Coronary artery (tissue), 2 donors: ENCODE measurements around the gene ATP6V1G2.

Experiments
- DNase-seq: peaks from one replicate; pipeline ENCODE4 v3.0.0-alpha.2; 2017; ENCODE audit warnings: low spot score
- H3K27ac ChIP-seq, 2 donors: fragments of 200-600 bp; sonication (generic); one replicate each; pipeline ENCODE4 v1.5.1; 2016 to 2019
- H3K4me3 ChIP-seq: fragments of 200-600 bp; sonication (generic); 2 replicates; pipeline ENCODE4 v1.5.1; 2016; ENCODE audit warnings: mild to moderate bottlenecking, moderate library complexity
- TF ChIP-seq, protein P1 (sequence below): fragments of 200-600 bp; sonication (generic); IDR thresholded peaks from one replicate; pipeline ENCODE4 v1.5.1; 2019; ENCODE audit warnings: antibody characterized with exemption

ATP6V1G2 gene

DNA sequence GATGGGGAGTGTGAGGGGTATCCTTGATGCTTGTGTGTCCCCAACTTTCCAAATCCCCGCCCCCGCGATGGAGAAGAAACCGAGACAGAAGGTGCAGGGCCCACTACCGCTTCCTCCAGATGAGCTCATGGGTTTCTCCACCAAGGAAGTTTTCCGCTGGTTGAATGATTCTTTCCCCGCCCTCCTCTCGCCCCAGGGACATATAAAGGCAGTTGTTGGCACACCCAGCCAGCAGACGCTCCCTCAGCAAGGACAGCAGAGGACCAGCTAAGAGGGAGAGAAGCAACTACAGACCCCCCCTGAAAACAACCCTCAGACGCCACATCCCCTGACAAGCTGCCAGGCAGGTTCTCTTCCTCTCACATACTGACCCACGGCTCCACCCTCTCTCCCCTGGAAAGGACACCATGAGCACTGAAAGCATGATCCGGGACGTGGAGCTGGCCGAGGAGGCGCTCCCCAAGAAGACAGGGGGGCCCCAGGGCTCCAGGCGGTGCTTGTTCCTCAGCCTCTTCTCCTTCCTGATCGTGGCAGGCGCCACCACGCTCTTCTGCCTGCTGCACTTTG is 29.0 kb upstream of the ATP6V1G2 start, which contains the start of gene TNF:
Gene TNF (plus strand): TSS at position 231 of the 567 bp plus-strand sequence. CDS start 177 bp downstream, at position 408.
- DNase-seq, result no peak
- peak within 1 kb of the TSS; percentile 62 for H3K4me3 ChIP-seq
- TF ChIP-seq, protein P1, sequence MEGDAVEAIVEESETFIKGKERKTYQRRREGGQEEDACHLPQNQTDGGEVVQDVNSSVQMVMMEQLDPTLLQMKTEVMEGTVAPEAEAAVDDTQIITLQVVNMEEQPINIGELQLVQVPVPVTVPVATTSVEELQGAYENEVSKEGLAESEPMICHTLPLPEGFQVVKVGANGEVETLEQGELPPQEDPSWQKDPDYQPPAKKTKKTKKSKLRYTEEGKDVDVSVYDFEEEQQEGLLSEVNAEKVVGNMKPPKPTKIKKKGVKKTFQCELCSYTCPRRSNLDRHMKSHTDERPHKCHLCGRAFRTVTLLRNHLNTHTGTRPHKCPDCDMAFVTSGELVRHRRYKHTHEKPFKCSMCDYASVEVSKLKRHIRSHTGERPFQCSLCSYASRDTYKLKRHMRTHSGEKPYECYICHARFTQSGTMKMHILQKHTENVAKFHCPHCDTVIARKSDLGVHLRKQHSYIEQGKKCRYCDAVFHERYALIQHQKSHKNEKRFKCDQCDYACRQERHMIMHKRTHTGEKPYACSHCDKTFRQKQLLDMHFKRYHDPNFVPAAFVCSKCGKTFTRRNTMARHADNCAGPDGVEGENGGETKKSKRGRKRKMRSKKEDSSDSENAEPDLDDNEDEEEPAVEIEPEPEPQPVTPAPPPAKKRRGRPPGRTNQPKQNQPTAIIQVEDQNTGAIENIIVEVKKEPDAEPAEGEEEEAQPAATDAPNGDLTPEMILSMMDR, result no peak
- peak within 1 kb of the TSS in 1 of 2 donors; percentile 50 for H3K27ac ChIP-seq

DNA sequence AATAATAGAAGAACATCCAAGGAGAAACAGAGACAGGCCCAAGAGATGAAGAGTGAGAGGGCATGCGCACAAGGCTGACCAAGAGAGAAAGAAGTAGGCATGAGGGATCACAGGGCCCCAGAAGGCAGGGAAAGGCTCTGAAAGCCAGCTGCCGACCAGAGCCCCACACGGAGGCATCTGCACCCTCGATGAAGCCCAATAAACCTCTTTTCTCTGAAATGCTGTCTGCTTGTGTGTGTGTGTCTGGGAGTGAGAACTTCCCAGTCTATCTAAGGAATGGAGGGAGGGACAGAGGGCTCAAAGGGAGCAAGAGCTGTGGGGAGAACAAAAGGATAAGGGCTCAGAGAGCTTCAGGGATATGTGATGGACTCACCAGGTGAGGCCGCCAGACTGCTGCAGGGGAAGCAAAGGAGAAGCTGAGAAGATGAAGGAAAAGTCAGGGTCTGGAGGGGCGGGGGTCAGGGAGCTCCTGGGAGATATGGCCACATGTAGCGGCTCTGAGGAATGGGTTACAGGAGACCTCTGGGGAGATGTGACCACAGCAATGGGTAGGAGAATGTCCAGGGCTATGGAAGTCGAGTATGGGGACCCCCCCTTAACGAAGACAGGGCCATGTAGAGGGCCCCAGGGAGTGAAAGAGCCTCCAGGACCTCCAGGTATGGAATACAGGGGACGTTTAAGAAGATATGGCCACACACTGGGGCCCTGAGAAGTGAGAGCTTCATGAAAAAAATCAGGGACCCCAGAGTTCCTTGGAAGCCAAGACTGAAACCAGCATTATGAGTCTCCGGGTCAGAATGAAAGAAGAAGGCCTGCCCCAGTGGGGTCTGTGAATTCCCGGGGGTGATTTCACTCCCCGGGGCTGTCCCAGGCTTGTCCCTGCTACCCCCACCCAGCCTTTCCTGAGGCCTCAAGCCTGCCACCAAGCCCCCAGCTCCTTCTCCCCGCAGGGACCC is 28.0 kb upstream of the ATP6V1G2 start:
- TF ChIP-seq, protein P1, result no peak
- H3K27ac ChIP-seq, result peak overlapping the region in 1 of 2 donors; percentile 22
- H3K4me3 ChIP-seq, result no peak overlapping the region
- DNase-seq, result no peak

DNA sequence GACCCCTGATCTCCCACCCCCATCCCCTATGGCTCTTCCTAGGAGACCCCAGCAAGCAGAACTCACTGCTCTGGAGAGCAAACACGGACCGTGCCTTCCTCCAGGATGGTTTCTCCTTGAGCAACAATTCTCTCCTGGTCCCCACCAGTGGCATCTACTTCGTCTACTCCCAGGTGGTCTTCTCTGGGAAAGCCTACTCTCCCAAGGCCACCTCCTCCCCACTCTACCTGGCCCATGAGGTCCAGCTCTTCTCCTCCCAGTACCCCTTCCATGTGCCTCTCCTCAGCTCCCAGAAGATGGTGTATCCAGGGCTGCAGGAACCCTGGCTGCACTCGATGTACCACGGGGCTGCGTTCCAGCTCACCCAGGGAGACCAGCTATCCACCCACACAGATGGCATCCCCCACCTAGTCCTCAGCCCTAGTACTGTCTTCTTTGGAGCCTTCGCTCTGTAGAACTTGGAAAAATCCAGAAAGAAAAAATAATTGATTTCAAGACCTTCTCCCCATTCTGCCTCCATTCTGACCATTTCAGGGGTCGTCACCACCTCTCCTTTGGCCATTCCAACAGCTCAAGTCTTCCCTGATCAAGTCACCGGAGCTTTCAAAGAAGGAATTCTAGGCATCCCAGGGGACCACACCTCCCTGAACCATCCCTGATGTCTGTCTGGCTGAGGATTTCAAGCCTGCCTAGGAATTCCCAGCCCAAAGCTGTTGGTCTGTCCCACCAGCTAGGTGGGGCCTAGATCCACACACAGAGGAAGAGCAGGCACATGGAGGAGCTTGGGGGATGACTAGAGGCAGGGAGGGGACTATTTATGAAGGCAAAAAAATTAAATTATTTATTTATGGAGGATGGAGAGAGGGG is 27.1 kb upstream of the ATP6V1G2 start:
- DNase-seq, result no peak
- TF ChIP-seq, protein P1, result no peak
- H3K4me3 ChIP-seq, result no peak overlapping the region
- no peak overlapping the region for H3K27ac ChIP-seq

DNA sequence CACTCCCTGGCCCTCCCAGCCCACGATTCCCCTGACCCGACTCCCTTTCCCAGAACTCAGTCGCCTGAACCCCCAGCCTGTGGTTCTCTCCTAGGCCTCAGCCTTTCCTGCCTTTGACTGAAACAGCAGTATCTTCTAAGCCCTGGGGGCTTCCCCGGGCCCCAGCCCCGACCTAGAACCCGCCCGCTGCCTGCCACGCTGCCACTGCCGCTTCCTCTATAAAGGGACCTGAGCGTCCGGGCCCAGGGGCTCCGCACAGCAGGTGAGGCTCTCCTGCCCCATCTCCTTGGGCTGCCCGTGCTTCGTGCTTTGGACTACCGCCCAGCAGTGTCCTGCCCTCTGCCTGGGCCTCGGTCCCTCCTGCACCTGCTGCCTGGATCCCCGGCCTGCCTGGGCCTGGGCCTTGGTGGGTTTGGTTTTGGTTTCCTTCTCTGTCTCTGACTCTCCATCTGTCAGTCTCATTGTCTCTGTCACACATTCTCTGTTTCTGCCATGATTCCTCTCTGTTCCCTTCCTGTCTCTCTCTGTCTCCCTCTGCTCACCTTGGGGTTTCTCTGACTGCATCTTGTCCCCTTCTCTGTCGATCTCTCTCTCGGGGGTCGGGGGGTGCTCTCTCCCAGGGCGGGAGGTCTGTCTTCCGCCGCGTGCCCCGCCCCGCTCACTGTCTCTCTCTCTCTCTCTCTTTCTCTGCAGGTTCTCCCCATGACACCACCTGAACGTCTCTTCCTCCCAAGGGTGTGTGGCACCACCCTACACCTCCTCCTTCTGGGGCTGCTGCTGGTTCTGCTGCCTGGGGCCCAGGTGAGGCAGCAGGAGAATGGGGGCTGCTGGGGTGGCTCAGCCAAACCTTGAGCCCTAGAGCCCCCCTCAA is 25.9 kb upstream of the ATP6V1G2 start, which contains the start of gene LTA:
Gene LTA (plus strand): TSS at position 249 of the 871 bp plus-strand sequence. CDS start 454 bp downstream, at position 703.
- H3K4me3 ChIP-seq, result no peak within 1 kb of the TSS
- TF ChIP-seq, protein P1, result no peak
- no peak for DNase-seq
- no peak within 1 kb of the TSS for H3K27ac ChIP-seq

DNA sequence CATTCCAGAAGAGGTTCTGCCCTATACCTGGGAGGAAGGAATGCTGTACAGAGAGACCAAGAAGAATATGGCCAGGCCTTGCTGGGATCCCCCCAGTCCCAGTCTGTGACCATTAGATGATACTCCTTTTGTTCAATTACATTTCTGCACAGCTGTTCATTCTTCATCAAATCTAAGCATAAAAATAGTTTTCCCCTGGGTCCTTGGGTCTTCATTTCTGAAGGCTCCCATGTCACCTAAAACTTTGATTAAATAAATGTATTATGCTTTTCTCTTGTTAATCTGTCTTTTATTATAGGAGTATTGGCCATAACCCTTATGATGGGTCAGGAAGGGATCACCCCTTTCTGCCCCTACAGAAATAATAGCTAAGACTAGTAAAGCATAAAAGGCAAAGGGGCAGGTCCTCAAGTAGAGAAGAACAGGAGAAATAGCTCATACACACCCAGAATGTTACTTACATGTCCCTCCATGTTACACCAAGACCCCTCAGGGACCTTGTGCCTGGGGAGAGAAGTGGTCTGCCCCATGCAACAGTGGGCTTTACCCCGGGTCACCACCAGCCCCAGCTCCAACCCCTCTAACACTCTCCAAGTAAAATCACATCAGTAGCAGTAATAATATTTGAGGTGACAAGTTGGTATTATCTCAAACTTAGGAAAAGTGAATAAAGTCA is 23.6 kb upstream of the ATP6V1G2 start:
- TF ChIP-seq, protein P1, result no peak
- DNase-seq, result no peak
- Histone ChIP-seq H3K4me3 (no peak overlapping the region), H3K27ac (no peak overlapping the region)
